ENCODE measurements around the gene C1orf210.

The C1orf210 gene

DNA sequence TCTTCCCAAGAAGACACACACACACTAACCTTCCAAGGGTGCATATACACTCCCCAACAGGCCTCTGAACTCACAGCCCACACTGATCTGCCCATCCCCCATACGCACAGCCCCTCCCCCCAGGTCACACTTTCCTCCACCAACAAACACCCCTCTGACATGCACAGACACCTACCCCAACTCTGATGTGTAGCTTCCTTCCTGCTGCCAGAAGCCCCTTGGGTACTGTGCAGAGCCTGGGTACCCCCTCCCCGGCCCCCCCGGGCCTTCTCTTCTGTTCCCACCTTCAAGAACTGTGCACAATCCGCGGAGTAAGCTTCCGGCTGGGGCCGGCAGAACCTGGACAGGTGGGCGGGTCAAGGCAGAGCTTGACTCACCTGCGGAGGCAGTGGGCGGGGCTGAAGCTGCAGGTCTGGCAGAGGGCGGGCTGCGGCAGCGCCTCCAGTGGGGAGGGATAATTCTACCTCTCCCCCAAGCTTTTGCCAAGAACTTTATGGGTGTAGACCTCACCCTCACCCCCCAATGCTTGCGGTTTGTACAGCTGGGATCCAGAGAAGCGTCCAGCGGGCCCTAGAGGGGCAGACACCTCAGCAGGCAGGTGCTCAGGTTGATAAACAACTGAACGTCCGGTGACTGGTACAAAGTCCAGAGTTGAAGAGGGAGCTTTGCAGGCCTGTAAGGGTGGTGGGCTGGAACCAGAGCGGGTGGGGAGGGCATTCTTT, at the start of gene C1orf210:
TSS of gene C1orf210 (minus strand) at position 313 of the 722 bp plus-strand sequence. CDS start 2,311 bp downstream, outside the sequence.
- no peak for DNase-seq

DNA sequence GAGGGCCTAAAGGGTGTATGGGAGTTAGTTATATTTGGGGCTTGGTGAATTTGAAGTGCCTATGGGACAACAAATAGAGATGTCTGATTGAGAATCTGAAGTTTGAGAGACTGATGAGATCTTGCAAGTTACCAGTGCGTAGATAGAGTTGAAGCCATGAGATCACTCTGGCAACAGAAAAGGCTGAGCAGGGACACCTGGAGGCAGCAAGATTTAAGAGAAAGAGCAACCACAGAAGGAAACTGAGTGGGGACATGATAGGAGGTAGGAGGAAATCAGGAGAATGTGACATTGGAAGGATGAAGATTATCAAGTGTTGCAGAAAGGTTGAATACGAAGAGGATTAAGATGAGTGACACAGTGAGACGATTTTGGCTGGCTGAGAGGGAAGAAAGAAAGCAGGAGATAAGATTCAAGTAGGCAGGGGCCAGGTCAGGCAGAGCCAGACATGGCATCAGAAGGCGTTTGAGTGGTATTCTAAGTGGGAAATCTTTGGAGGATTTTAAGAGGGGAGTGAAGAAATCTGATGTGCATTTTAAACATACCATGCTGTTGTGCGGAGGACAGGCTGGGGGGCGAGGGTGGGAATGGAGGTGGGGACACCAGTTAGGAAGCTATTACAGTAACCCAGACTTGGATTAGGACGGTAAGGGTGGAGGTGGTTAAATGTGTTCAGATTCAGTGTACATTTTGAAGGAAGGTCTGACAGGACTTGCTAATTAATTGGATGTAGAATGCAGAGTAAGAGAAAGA, 49.2 kb upstream of the C1orf210 start:
- no peak for DNase-seq

DNA sequence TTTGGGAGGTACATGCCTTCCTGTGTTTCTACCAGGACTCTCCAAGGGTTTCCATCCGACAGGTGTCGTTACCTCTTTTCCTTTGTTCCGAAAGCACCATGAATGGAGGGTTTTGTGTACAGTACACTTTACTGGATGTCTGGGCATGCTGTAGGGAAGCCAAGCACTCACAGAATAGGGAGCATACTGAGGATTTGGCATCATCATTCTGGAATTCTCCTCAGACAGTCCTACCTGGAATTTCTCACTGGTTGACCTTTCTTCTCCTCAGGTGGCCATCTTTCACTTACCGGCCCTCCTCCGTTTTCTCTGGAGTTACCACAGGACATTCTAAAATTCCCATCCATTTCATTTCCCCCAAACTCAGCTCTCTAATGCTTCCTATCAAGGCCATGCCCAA, 46.3 kb upstream of the C1orf210 start:
- DNase-seq = no peak

DNA sequence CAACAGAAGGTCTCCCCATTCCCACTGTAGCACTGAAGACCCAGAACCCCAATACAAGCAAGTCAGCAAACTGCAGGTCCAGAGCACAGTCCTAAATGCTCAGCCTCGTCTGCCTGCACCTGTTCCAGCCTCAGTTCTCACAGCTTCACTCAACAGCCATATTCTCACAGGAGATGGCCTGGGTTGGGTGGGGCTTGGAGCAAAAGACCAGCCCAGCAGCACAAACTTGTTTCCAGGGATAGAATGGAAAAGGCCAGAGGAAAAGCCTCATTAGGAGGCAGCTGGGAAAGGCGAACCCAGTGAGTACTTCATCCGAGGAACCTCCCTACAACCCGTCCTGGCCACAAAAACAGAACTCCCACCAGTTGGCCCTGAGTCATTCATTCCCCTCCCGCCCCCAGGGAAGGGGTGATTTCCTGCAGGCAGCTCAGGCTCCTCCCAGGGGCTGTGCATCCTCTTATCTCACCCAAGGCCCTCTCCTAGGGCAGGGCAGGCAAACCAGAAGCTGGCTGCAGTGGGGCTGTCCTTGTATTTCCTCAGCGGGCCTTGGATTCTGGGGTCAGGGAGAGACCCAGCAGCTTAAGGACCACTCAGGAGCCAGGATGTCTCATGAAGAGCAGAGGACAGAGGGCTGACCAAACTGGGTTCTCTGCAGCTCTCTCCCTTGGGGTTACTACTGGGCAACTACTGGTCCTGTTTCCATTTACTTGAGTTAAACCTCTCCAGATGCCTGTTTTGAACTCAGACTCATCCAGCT, 44.8 kb upstream of the C1orf210 start:
- DNase-seq = peak; percentile 34

DNA sequence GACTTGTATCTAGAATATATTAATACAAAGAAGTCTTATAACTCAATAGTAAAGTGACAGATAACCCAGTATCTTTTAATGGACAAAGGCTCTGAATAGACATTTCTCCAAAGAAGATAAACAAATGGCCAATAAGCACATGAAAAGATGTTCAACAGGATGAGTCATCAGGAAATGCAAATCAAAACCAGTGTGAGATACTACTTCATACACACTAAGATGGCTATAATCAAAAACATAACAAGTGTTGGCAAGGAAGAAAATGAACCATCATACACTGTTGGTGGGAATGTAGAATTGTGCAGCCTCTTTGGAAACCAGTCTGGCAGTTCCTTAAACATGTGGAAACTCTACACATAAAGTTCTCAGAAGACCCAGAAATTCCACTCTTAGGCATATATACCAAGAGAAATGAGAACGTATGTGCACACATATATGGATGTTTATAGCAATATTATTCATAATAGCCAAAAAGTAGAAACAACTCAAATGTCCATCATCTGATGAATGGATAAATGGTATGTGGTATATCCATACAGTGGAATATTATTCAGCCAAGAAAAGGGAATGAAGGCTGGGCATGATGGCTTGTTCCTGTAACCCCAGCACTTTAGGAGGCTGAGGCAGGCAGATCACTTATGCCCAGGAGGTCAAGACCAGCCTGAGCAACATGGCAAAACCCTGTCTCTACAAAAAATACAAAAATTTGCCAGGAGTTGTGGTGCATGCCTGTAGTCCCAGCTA, 42.3 kb upstream of the C1orf210 start:
- no peak for DNase-seq

DNA sequence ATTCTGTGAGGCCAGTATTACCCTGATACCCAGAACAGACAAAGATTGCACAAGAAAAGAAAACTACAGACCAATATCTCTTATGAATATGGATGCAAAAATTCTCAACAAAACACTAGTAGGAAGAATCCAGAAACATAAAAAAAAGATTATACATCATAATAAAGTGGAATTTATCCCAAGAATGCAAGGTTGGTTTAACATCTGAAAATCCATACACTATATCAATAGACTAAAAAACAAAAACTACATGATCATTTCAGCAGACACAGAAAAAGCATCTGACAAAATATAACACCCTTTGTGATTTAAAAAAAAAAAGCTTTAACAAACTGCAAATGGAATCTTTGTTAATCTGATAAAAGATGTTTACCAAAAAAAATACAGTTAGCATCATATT, 40.0 kb upstream of the C1orf210 start:
- no peak for DNase-seq

DNA sequence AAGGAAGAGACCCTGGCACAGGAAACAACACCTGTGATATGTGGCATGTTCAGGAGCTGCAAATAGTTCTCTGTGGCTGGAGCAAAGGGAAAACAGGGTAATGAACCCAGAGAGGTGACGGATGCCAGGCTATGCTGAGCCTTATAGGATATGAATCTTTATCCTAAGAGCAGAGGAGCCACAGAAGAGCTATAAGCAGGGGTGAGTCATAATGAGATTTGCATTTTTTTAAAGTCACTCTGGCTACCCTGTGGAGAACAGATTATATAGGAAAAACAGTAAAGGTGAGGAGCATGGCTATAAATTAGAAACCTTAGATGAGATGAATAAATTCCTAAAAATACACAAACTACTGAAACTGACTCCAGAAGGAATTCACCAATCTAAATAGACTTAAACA, 39.4 kb upstream of the C1orf210 start:
- DNase-seq = no peak

DNA sequence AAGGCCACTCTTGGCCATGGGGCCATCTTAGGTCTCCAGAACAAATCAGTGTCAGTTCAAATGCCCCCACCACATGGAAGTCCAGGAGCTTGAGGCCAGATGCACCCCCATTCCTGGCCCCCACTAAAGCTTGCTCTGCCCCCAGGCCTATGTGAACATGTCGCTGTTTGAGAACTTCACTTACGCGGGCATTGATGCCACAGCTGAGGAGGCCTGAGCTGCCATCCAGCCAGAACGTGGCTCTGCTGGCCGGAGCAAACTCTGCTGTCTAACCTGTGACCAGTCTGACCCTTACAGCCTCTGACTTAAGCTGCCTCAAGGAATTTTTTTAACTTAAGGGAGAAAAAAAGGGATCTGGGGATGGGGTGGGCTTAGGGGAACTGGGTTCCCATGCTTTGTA, 37.1 kb upstream of the C1orf210 start:
- DNase-seq = no peak

DNA sequence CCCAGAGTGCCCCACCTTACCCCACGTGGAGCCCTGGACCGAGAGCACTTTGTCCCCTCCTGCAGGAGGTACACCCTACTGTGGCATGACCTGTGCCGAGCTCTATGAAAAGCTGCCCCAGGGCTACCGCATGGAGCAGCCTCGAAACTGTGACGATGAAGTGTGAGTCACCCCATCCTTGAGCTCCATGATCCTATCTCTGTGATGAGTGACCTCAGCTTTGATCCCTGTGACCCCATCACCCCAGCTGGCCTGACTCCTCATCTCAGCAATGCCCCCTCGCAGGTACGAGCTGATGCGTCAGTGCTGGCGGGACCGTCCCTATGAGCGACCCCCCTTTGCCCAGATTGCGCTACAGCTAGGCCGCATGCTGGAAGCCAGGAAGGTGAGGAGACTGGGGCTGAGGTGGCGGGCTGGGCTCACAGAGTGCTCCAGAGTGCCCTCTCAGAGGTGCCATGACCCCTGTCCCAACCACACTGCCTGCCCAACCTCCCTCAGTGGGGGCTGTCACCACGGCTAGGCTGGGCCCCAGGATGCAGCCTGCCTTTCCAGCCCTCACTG, 36.0 kb upstream of the C1orf210 start:
- DNase-seq = no peak

DNA sequence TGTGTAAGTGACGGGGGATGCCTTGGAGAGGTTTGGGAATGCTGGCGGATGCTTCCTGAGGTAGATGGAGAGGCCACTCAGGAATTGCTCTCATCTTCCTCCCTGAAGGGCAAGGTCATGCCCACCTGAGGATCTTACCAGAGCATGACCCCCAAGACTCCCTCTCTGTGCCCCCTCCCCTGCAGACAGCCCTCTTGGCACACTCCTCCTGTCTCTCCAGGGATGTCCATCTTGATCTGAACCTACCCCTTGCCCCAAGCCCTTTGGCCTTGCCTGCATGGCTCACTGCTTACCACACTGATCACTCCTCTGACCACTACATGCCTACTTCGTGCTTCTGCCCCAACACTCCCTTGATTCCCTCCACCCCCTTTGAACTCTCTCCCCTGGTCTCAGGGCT, 34.4 kb upstream of the C1orf210 start:
- no peak for DNase-seq

DNA sequence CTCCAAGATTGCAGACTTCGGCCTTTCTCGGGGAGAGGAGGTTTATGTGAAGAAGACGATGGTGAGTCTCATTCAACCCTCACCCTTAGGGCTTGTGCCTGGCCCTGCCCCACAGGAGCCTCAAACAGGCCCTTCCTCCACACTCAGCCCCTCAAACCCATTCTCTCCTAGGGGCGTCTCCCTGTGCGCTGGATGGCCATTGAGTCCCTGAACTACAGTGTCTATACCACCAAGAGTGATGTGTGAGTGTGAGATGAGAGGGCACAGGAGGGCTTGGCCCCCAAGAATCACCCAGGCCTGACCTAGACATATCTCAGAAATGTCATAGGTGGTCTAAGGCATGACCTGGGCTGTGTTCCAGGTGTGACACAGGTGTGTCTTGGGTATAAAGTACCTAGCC, 33.9 kb upstream of the C1orf210 start:
- no peak for DNase-seq

DNA sequence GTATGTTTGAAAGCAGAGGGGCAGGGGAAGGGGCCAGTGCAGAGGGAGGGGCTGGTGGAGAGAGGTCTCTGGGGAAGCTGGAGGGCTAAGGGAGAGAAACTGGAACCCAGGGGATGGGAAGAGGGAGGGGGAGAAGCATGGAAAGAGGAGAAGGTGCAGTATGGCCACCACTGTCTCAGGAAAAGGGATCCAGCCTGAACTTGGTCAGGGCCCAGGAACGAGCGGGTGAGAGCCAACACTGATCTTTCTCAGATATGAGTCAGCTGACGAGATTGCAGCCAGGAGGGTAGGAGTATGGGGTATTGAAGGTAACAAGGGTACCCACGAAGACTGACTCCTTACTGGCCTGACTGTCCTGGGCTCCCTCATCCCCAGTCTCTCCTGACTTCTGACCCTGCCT, 33.5 kb upstream of the C1orf210 start:
- no peak for DNase-seq

DNA sequence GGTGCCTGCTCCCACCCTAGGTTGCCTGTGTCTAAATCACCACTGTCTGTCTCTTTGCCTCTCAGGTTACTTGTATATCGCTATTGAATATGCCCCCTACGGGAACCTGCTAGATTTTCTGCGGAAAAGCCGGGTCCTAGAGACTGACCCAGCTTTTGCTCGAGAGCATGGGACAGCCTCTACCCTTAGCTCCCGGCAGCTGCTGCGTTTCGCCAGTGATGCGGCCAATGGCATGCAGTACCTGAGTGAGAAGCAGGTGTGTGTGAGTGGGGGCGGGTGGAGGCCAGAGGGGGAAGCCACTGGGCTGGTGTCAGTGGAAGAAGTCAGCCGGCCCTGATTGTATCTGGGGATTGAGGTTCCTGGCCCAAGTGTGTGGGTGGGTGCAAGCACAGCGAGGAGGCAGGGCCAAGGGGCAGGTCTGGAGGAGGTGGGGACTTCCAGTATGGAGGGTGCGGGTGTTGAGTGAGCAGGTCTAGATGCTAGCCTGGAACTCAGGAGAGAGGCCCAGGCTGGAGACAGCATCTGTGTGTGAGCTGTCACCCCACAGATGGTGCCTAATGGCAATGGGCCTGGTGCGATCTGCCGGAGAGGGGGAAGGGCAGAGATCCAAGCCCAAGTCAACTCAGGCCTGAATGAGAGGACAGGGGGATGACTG, 32.6 kb upstream of the C1orf210 start:
- no peak for DNase-seq

DNA sequence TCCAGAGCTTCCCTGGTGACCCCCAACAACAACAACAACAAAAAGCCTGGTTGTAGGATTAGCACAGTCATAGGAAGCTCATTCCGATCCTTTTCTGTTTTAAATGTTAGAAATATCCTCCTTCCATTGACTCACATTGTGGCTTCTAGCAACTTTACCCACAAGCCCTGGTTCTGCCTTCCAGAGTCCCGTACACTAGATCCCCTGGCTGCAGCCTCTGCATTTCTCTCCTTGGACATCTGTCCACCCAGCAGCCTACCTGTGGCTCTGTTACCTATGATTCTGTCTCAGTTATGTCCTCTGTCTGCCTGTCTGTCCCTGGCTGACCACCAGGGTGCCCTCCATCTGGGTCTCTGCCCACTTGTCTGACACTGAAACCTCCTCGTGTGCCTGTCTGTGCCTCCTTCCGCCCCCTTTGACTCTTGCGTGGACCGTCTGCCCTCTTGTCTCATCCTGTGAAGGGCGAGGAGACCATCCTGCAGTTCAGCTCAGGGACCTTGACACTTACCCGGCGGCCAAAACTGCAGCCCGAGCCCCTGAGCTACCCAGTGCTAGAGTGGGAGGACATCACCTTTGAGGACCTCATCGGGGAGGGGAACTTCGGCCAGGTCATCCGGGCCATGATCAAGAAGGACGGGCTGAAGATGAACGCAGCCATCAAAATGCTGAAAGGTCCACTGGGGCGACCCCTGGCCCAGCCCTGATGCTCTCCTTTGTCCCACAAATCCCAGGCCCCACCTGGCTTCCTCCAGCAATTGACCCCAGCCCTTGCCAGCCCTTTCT, 31.5 kb upstream of the C1orf210 start:
- no peak for DNase-seq

DNA sequence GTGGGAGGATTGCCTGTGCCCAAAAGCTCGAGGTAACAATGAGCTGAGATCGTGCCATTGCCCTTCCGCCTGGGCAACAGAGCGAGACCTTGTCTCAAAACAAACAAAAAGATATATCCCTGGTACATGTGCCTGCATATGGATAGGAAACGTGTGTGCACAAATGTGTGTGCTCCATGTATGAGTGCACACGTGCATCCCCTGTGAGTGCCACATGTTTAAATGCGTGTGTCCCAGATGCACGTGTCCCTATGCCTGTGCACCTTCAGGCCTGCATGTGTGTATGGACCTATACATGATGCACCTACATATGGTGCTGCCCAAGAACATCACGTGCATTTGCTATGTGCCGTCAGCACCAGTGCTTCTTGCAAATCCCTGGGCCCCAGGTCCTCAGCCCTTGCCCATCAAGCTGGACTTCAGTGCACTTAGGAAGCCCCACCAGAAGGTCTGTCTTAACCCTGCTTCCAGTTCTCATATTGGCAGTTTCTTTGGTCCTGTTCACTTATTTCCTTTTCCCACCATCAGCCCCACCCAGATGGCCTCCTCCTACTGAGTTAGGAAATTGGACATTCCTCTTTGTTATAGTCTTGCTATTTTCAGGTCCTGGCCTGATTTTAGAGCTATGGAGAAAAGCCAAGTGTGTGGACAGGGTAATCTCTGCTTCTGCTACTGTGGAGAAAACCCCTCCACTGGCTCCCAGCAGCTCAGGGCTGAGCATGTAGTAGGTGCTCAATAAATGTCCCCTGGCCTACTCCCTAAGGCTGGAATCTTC, 30.8 kb upstream of the C1orf210 start:
- DNase-seq = no peak

DNA sequence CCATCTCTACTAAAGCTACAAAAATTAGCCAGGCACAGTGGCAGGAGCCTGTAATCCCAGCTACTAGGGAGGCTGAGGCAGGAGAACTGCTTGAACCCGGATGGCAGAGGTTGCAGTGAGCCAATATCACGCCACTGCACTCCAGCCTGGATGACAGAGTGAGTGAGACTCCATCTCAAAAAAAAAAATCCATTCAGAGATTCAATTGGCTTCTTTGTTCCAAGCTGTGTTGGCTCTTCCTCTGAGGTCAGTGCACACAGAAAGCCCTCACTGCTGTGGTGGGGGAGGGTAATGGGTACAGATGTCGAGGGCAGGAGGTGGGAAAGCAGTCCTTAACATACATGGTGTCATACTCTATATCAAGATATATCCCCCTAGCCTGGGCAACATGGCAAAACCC, 30.1 kb upstream of the C1orf210 start:
- DNase-seq = no peak

DNA sequence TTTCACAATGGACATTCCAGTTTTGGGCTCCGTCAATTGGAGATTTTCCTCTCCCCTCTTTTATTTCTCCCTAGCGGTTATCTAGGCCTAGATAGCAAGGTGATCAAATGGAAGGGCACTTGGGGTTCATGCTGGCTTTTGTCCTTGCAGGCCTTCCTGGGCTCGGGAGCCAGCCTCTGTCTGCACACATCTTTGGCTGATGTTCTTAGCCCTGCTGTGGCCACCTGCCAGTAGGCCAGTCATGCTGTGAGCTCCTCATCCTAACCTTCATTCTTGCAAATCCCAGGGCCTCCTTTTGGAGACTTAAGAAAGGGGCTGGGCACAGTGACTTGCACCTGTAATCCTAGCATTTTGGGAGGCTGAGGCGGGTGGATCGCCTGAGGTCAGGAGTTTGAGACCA, 28.9 kb upstream of the C1orf210 start:
- DNase-seq = no peak

DNA sequence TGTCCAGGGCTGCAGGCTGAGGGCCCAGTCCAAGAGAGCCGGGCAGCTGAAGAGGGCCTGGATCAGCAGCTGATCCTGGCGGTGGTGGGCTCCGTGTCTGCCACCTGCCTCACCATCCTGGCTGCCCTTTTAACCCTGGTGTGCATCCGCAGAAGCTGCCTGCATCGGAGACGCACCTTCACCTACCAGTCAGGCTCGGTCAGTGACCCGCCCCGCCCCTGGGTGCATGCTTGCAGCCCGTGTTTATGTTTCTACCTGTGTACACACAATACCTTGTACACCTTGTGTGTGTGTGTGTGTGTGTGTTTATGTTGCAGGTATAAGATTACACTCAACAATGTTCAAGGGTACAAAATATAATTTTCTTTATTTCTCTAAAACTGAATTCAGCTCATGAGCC, 28.4 kb upstream of the C1orf210 start:
- no peak for DNase-seq

DNA sequence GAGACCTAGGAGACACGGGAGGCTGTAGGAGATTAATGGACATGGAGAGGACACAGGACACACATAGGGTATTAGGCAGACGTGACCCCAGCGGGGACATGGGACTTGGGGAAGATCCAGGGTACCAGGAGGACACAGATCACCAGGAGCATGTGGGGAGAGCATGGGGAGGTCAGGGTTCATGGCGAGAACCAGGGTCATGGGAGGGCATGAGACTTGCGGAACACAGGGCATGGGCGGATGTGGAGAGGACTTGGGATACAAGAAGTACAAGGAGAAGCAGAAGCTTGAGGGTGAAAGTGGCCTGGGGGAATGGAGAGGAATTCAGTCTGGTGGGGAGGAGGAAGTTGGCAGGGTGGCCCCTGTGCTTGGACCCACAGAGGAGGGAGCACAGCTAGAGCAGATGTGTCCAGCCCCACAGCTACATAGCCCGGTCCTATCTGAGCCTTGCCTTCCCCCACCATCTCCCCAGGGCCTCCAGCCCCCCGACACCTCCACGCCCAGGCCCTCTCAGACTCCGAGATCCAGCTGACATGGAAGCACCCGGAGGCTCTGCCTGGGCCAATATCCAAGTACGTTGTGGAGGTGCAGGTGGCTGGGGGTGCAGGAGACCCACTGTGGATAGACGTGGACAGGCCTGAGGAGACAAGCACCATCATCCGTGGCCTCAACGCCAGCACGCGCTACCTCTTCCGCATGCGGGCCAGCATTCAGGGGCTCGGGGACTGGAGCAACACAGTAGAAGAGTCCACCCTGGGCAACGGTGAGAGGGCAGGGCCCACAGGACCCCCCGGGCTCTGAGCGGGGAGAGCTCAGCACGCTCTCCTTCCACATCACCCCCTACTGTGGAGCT, 27.5 kb upstream of the C1orf210 start:
- DNase-seq = no peak

DNA sequence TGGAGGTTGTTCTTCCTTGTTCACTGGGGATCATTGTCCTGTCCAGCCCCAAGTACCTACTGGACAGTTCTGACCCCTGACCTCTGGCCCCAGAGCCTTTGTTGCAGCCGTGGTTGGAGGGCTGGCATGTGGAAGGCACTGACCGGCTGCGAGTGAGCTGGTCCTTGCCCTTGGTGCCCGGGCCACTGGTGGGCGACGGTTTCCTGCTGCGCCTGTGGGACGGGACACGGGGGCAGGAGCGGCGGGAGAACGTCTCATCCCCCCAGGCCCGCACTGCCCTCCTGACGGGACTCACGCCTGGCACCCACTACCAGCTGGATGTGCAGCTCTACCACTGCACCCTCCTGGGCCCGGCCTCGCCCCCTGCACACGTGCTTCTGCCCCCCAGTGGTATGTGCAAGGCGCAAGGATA, 26.8 kb upstream of the C1orf210 start:
- DNase-seq = no peak

Measured in activated CD8-positive, alpha-beta memory T cell treated with anti-CD3 and anti-CD28 coated beads, Interleukin-2, amount 50 U/mL, for 4 hours (primary cell).